Measurements from ENCODE around the gene EFCAB9.

DNA sequence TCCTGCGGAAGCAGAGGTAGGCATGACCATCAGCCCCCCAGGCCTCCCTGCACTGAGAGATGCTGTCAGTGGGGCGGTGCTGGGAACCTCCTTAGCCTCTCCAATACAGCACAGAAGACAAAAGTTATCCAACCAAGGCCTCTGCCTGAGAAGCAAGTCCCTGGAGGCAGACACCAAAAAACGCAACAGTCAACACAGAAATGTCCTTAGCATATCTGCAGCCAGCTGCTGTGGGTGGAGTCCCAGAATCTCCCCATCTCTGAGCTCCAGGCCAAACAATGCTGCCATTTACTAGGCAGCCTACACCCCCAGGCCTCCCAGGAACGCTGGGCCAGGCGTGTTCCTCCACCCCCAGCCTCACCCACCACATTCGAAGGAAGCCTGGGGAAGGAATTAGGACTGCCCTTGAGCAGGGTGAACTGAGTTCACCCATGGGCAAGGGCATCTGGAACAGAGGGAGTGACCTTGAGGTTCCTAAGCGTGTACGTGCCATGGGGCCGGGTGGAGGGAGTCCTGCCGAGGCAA lies 49.6 kb upstream of the EFCAB9 start:
- TF ChIP-seq, protein P1, sequence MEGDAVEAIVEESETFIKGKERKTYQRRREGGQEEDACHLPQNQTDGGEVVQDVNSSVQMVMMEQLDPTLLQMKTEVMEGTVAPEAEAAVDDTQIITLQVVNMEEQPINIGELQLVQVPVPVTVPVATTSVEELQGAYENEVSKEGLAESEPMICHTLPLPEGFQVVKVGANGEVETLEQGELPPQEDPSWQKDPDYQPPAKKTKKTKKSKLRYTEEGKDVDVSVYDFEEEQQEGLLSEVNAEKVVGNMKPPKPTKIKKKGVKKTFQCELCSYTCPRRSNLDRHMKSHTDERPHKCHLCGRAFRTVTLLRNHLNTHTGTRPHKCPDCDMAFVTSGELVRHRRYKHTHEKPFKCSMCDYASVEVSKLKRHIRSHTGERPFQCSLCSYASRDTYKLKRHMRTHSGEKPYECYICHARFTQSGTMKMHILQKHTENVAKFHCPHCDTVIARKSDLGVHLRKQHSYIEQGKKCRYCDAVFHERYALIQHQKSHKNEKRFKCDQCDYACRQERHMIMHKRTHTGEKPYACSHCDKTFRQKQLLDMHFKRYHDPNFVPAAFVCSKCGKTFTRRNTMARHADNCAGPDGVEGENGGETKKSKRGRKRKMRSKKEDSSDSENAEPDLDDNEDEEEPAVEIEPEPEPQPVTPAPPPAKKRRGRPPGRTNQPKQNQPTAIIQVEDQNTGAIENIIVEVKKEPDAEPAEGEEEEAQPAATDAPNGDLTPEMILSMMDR (IDR thresholded peaks at IDR 0.05), result no peak
- TF ChIP-seq EP300 (IDR thresholded peaks at IDR 0.05), result no peak

All from suprapubic skin (tissue), 3 donors.